Retinal pigment epithelial cell (primary cell): Measurements from ENCODE around the gene PARD3.

Experiments used
- DNase-seq: peaks from one replicate; pipeline ENCODE4 v3.0.0-alpha.2; 2010; ENCODE audit warnings: low read depth
- H3K4me3 ChIP-seq: 2 replicates; pipeline ENCODE4 v1.5.1; 2011; ENCODE audit warnings: mild to moderate bottlenecking, low read length, control low read depth, moderate library complexity
- TF ChIP-seq, protein P1 (sequence below): conservative IDR thresholded peaks from 2 replicates; pipeline ENCODE4 v1.5.1; 2011; ENCODE audit warnings: low read depth, low read length, control low read depth, inconsistent platforms

Gene PARD3

DNA sequence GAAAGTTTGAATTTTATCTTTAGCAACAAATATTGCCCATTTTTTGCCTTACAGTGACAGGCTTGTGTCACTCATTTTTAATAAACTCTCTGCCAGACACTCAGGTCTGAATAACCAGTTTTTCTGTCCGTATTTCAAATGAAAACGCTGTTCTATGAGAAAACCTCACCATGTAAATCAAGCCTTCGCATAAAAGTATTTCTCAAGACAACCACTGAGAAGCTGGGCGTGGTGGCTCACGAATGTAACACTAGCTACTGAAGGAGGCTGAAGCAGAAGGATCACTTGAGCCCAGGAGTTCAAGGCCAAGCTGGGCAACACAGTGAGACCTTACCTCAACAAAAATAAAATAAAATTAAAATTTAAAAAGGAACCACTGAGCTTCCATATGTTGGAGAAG lies 339.3 kb downstream of the PARD3 start:
- TF ChIP-seq, protein P1, sequence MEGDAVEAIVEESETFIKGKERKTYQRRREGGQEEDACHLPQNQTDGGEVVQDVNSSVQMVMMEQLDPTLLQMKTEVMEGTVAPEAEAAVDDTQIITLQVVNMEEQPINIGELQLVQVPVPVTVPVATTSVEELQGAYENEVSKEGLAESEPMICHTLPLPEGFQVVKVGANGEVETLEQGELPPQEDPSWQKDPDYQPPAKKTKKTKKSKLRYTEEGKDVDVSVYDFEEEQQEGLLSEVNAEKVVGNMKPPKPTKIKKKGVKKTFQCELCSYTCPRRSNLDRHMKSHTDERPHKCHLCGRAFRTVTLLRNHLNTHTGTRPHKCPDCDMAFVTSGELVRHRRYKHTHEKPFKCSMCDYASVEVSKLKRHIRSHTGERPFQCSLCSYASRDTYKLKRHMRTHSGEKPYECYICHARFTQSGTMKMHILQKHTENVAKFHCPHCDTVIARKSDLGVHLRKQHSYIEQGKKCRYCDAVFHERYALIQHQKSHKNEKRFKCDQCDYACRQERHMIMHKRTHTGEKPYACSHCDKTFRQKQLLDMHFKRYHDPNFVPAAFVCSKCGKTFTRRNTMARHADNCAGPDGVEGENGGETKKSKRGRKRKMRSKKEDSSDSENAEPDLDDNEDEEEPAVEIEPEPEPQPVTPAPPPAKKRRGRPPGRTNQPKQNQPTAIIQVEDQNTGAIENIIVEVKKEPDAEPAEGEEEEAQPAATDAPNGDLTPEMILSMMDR = no peak
- no peak overlapping the region for H3K4me3 ChIP-seq
- no peak for DNase-seq

DNA sequence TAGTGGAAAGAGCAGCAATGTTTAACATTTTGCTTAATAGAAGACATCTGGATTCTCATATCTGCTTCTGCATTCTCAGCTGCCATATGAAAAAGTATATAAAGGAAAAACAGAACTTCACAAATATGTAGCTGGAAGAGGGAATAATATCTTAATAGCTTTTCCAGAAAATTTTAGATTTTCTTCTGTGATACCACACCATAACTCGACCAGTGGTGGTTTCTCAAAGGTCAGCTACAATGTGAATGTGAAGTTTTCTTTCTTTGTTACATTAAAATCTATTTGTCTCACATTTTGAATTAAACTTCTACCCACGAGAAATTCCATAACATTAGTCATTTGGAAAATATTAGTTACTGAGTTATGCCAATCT lies 339.8 kb downstream of the PARD3 start:
- DNase-seq = no peak
- TF ChIP-seq, protein P1 = no peak
- H3K4me3 ChIP-seq = no peak overlapping the region

DNA sequence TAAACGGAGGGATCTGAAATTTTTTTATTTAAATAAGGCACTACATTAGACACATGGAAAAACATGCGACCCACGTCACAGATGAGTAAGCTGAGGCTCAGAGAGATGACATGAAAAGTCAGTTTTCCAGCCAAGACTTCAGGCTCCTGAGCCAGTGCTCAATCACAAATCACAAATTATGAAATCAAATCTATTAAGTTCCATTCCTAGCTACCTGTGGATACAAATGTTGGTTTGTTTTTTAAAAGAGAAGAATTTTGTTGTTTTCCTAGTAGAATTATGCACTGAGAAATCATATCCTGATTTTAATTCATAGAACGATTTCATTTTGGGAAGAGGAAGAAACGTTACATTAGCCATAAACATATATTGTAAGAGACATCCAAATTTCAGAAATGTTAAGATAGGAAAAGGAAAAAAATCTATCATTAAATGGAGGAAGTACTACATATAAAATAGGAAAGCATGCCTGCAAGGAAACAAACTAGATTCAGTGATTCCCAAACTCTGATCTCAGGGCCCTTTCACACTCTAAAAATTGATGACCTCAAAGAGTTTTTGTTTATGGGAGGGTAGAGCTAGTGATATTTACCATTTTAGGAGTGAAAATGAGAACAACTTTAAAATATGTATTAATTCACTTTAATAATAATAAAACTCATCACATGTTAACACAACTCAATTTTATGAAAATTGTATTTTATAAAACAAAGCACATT lies 340.4 kb downstream of the PARD3 start:
- TF ChIP-seq, protein P1 = no peak
- DNase-seq = no peak
- H3K4me3 ChIP-seq = no peak overlapping the region

DNA sequence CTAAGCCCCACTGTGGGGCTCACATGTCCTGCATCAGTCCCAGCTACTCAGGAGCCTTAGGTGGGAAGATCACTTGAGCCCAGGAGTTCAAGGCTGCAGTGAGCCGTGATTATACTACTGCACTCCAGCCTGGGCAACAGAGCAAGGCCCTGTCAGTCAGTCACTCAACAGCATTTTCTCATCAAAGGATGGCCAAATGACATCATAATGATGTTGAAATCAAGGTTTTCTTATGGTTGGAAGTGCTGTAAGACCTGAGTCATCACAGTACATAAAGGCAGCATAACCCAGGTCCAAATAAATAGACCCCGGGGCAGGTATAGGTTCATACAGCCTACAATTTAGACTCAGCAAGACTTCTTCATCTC lies 341.1 kb downstream of the PARD3 start:
- DNase-seq = no peak
- TF ChIP-seq, protein P1 = no peak
- no peak overlapping the region for H3K4me3 ChIP-seq

DNA sequence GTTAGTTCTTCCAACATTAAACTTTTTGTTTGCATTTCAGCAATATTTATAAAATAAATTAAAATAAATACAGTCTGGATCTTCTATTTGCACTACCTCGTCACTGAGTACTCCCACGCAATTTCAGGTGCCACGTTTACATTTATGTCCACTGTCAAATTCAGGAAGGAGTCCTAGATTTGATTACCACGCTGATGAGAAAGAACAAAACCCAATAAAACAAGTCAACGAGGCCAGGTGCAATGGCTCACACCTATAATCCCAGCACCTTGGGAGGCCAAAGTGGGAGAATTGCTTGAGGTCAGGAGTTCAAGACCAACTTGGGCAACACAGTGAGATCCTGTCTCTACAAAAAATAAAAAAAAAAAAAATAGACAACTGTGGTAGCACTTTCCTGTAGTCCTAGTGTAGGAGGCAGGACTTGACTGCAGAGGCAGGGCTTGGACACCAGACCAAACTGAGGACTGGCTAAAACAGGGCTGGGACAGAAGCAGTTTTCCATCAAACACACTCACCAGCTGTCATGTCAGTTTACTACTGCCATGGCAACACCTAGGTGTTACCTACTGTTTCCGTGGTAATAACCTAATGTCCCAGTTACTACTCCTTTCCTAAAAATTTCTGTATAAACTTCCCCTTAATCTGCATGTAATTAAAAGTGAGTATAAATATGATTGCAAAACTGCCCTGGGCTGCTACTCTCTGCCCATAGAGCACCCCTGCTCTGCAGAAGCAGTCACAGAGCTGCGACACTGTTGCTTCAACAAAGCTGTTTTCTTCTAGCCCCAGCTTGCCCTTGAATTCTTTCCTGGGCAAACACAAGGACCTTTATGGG lies 341.7 kb downstream of the PARD3 start:
- no peak overlapping the region for H3K4me3 ChIP-seq
- TF ChIP-seq, protein P1 = no peak
- no peak for DNase-seq

DNA sequence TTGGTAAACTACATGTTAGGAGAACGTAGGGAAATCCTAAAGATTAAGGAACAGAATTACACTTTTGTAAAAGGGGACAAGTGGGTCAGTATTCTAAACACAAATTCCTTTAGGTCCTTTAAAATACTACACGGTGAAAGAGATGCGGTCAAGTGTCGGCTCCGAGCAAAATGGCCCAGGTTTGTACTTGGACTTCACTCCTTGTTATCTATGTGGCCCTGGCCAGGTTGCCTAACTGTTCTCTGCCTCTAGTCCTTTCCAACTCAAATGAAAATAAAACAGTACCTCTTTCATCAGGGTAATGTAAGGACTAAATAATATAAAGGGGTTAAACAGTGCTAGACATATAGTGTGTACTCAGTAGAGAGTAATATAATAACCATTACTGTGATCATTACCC lies 344.8 kb downstream of the PARD3 start:
- H3K4me3 ChIP-seq = no peak overlapping the region
- no peak for DNase-seq
- TF ChIP-seq, protein P1 = no peak

DNA sequence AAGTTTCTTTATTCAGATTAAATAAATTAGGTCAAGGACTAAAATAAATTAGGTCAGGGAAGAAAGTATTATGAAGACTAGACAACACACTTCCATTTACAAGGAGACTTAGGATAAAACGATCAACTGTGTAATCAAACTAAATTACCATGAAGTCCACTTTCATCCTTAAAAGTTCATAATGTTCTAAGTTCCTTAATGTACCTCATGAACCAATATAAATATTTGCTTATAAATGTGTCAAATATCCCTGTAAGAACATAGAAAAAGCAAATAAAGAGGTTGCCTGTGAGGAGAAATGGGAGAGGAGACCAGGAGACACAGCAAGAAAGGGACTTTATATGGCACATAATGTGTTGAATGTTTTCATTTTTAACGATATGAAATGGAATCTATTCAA lies 345.6 kb downstream of the PARD3 start:
- TF ChIP-seq, protein P1 = no peak
- no peak for DNase-seq
- no peak overlapping the region for H3K4me3 ChIP-seq
